IMR-90 (cell line): ENCODE results near the gene SECISBP2. TPM values are rescaled to one million over a fixed set of nuclear protein-coding genes. Genes with fewer than 3 reads are reported as not detected.

Experiments used
- ATAC-seq: fragments of 200-7000 bp; cut with Tn5 transposase; 2 replicates; pipeline ENCODE4 v1.9.1; 2020; ENCODE audit warnings: low read depth, mild to moderate bottlenecking, moderate library complexity
- BruUV-seq: library from RNA; stranded (reverse); fragments of 400-500 nt; replicated peaks from 2 replicates; lab custom pipeline; 2021; lab: Mats Ljungman, UMichigan
- CTCF ChIA-PET: fragments of 300-600 bp; formaldehyde crosslinking; extraction: SDS; loops from one replicate; lab custom pipeline; 2021; ENCODE audit warnings: antibody characterized with exemption; lab: Yijun Ruan, JAX
- POLR2A ChIA-PET: fragments of 300-600 bp; sonication (Branson Sonifier 250); formaldehyde crosslinking; loops from one replicate; lab custom pipeline; 2022; ENCODE audit warnings: antibody characterized with exemption; ENCODE audit not compliant: unreplicated experiment; lab: Charles Lee
- DNase-seq: peaks from one replicate; pipeline ENCODE4 v3.0.0; 2013
- H2AFZ ChIP-seq: replicated peaks from 2 replicates; pipeline ENCODE3; 2013; ENCODE audit warnings: low read length, mild to moderate bottlenecking; ENCODE audit not compliant: poor library complexity
- H2AK5ac ChIP-seq: 2 replicates; pipeline ENCODE4 v1.6.1; 2013; ENCODE audit warnings: low read depth, low read length, inconsistent platforms
- H2AK9ac ChIP-seq: replicated peaks from 2 replicates; pipeline ENCODE3; 2013; ENCODE audit warnings: mild to moderate bottlenecking, low read depth, low read length, moderate library complexity; ENCODE audit not compliant: poor library complexity
- H2BK120ac ChIP-seq: 2 replicates; pipeline ENCODE4 v1.6.1; 2013; ENCODE audit warnings: low read depth, low read length, inconsistent platforms
- H2BK15ac ChIP-seq: 3 replicates; pipeline ENCODE4 v1.6.1; 2013; ENCODE audit warnings: low read depth, low read length, inconsistent platforms
- H2BK20ac ChIP-seq: 2 replicates; pipeline ENCODE4 v1.6.1; 2013; ENCODE audit warnings: low read depth, mild to moderate bottlenecking, inconsistent platforms, low read length, moderate library complexity
- H2BK5ac ChIP-seq: 2 replicates; pipeline ENCODE4 v1.6.1; 2013; ENCODE audit warnings: mild to moderate bottlenecking, low read depth, low read length, inconsistent platforms; ENCODE audit not compliant: poor library complexity, severe bottlenecking
- H3K14ac ChIP-seq: replicated peaks from 2 replicates; pipeline ENCODE4 v1.6.1; 2013; ENCODE audit warnings: low read depth, low read length, inconsistent platforms
- H3K18ac ChIP-seq: 2 replicates; pipeline ENCODE4 v1.6.1; 2013; ENCODE audit warnings: low read depth, low read length, control low read depth
- H3K23ac ChIP-seq: 2 replicates; pipeline ENCODE4 v1.6.1; 2013; ENCODE audit warnings: low read depth, low read length, inconsistent platforms
- H3K27ac ChIP-seq: 2 replicates; pipeline ENCODE4 v1.5.1; 2013; ENCODE audit warnings: mild to moderate bottlenecking, control low read depth, low read length; ENCODE audit not compliant: insufficient read depth
- H3K27me3 ChIP-seq: 2 replicates; pipeline ENCODE4 v1.6.1; 2013; ENCODE audit warnings: low read length; ENCODE audit not compliant: control insufficient read depth, insufficient read depth
- H3K36me3 ChIP-seq: 2 replicates; pipeline ENCODE4 v1.6.1; 2013; ENCODE audit warnings: low read length, mixed read lengths; ENCODE audit not compliant: control insufficient read depth, insufficient read depth
- H3K4ac ChIP-seq: 2 replicates; pipeline ENCODE4 v1.6.1; 2013; ENCODE audit warnings: low read depth, low read length, inconsistent platforms
- H3K4me1 ChIP-seq: 2 replicates; pipeline ENCODE4 v1.6.1; 2013; ENCODE audit warnings: low read length, mixed read lengths; ENCODE audit not compliant: control insufficient read depth, insufficient read depth
- H3K4me2 ChIP-seq: 2 replicates; pipeline ENCODE4 v1.6.1; 2013; ENCODE audit warnings: low read depth, mild to moderate bottlenecking, control low read depth, low read length, moderate library complexity
- H3K4me3 ChIP-seq: 2 replicates; pipeline ENCODE4 v1.5.1; 2013; ENCODE audit warnings: low read depth, mild to moderate bottlenecking, control low read depth, low read length, moderate library complexity; ENCODE audit not compliant: insufficient read depth
- H3K56ac ChIP-seq: 2 replicates; pipeline ENCODE4 v1.6.1; 2013; ENCODE audit warnings: low read length, inconsistent platforms; ENCODE audit not compliant: insufficient read depth; ENCODE audit errors: extremely low read depth
- H3K79me1 ChIP-seq, 2 experiments: 2 replicates each; pipeline ENCODE4 v1.6.1; 2013; ENCODE audit warnings: low read length in 2 of 2, inconsistent platforms in 1 of 2, low read depth in 1 of 2
- H3K9ac ChIP-seq: 2 replicates; pipeline ENCODE4 v1.6.1; 2013; ENCODE audit warnings: low read depth, low read length, control low read depth
- H3K9me1 ChIP-seq: 2 replicates; pipeline ENCODE4 v1.6.1; 2013; ENCODE audit warnings: low read length, inconsistent platforms; ENCODE audit not compliant: insufficient read depth
- H3K9me3 ChIP-seq: 2 replicates; pipeline ENCODE4 v1.6.1; 2013; ENCODE audit warnings: low read length; ENCODE audit not compliant: control insufficient read depth, insufficient read depth
- H4K20me1 ChIP-seq: 2 replicates; pipeline ENCODE4 v1.6.1; 2013; ENCODE audit warnings: low read length, inconsistent platforms; ENCODE audit not compliant: insufficient read depth
- H4K5ac ChIP-seq: 2 replicates; pipeline ENCODE4 v1.6.1; 2013; ENCODE audit warnings: mild to moderate bottlenecking, low read depth, low read length, control low read depth
- H4K8ac ChIP-seq, 2 experiments: 2 replicates each; pipeline ENCODE4 v1.6.1; 2013; ENCODE audit warnings: low read depth in 2 of 2, low read length in 2 of 2, control low read depth in 1 of 2, inconsistent platforms in 1 of 2
- H4K91ac ChIP-seq: 2 replicates; pipeline ENCODE4 v1.6.1; 2013; ENCODE audit warnings: low read depth, low read length, inconsistent platforms; ENCODE audit not compliant: insufficient read depth
- CEBPB ChIP-seq: IDR thresholded peaks from 2 replicates; pipeline ENCODE4 v1.6.1; 2012; ENCODE audit warnings: low read depth, low read length, improper control_type of control experiment
- POLR2A ChIP-seq: IDR thresholded peaks from 2 replicates; pipeline ENCODE4 v1.6.1; 2012; ENCODE audit warnings: mild to moderate bottlenecking, low read depth, low read length
- RCOR1 ChIP-seq: IDR thresholded peaks from 2 replicates; pipeline ENCODE4 v1.6.1; 2012; ENCODE audit warnings: mild to moderate bottlenecking, low read length, improper control_type of control experiment; ENCODE audit not compliant: insufficient replicate concordance
- SMC3 ChIP-seq: fragments of 150-350 bp; IDR thresholded peaks from 2 replicates; pipeline ENCODE4 v1.6.1; 2016; ENCODE audit warnings: low read depth, mild to moderate bottlenecking, antibody characterized with exemption, low read length, moderate library complexity
- WGBS, 2 experiments: methylation state at CpG; one replicate each; pipeline versions ENCODE4 v1.1.5 to v1.1.7; 2013; ENCODE audit warnings: missing lambda C conversion rate in 2 of 2; ENCODE audit not compliant: insufficient read length in 1 of 2; ENCODE audit errors: extremely low coverage in 2 of 2; 5-methylcytosine and 5-hydroxymethylcytosine counted together
- dilution Hi-C: fragments of 300-500 bp; cut with HindIII; formaldehyde crosslinking; loops from one replicate; pipeline ENCODE4 v1.14.3; 2018; ENCODE audit warnings: low sequenced_read_pairs; ENCODE audit not compliant: unreplicated experiment
- in situ Hi-C: fragments of 300-500 bp; cut with MboI; formaldehyde crosslinking; loops from 3 replicates; pipeline ENCODE4 v1.14.3; 2019; ENCODE audit warnings: low sequenced_read_pairs, inconsistent platforms, mixed read lengths
- intact Hi-C: fragments of 100-400 bp; cut with micrococcal nuclease; formaldehyde crosslinking; loops from 2 replicates; pipeline ENCODE4 v1.10.0; 2022
- polyA plus RNA-seq, 3 experiments: library from polyadenylated mRNA; depleted of rRNA; stranded (reverse); fragments of >200 nt; gene quantifications; 2 replicates each; pipeline ENCODE4 v1.2.3, GENCODE V29; 2012; ENCODE audit warnings: low replicate concordance in 1 of 3
- total RNA-seq: library from RNA; depleted of rRNA; stranded (reverse); fragments of >200 nt; gene quantifications from 2 replicates; pipeline ENCODE4 v1.2.3, GENCODE V29; 2012

The SECISBP2 gene
- total and polyA plus RNA-seq, 2 of the 4 experiments (the other 2 are of a cell fraction) = 16.4 to 18.8 TPM

DNA sequence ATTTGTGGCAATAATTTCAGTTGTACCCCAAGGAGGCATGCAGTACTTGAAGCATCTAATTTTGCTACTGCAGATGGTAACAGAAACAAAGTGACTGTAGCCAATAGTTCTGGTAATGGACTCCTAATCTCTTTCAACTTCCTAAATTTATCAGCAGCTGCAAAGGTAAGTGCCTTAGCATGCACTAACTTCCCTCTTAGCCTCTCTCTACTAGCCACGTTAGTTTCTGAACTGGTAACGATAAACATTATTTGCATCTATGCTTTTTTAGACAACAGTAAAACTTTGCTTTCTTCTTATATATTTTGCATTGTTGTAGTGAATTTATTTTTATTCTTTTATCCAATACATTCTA, 13.5 kb upstream of the SECISBP2 start:
- no peaks in the 10 kb centered on the region for H3K9me3 ChIP-seq
- H3K36me3 ChIP-seq = no peaks in the 10 kb centered on the region
- DNase-seq (no peak), ATAC-seq (no peak)
- no CpG with 5 or more reads among the region's 2 CpGs for WGBS, 2 experiments
- in situ Hi-C loops = no loop called here
- dilution Hi-C loops = no loop called here
- ChIA-PET POLR2A (no interaction called here), CTCF (no interaction called here)
- BruUV-seq = no TSS peak
- H3K27me3 ChIP-seq = no peaks in the 10 kb centered on the region
- H3K9me1 ChIP-seq = no peaks in the 10 kb centered on the region; the same call in 1 of the 2 replicates
- peaks cover 3 to 9% of the 10 kb centered on the region in 2 experiments; a peak in 3 of 4 replicates for H3K79me1 ChIP-seq
- H3K9ac ChIP-seq = no peak overlapping the region
- no peak overlapping the region for H3K4me2 ChIP-seq
- H4K20me1 ChIP-seq = no peaks in the 10 kb centered on the region
- no peak overlapping the region for H3K18ac ChIP-seq
- no peak overlapping the region for H2BK20ac ChIP-seq
- intact Hi-C loops = no loop called here
- no peak overlapping the region for H3K27ac ChIP-seq
- no peak overlapping the region for H3K23ac ChIP-seq
- TF ChIP-seq RCOR1 = no peak
- TF ChIP-seq CEBPB = no peak
- TF ChIP-seq SMC3 = no peak
- TF ChIP-seq POLR2A = no peak
- H2BK15ac ChIP-seq = no peak overlapping the region
- no peak overlapping the region for H2AK5ac ChIP-seq
- H2BK5ac ChIP-seq = no peak overlapping the region
- no peak overlapping the region for H3K14ac ChIP-seq
- H3K4me3 ChIP-seq = no peak overlapping the region
- no peak overlapping the region for H4K91ac ChIP-seq
- no peak overlapping the region for H2BK120ac ChIP-seq
- H3K4ac ChIP-seq = no peak overlapping the region
- no peak overlapping the region for H4K5ac ChIP-seq
- peaks cover 3% of the 10 kb centered on the region for H3K4me1 ChIP-seq
- H2AFZ ChIP-seq = no peak overlapping the region
- H3K56ac ChIP-seq = no peak overlapping the region
- no peak overlapping the region for H4K8ac ChIP-seq
- H2AK9ac ChIP-seq = no peak overlapping the region
